ENCODE results near the gene CDH4. TPM values are rescaled to one million over a fixed set of nuclear protein-coding genes. Genes with fewer than 3 reads are reported as not detected.

The CDH4 gene
- total RNA-seq, 1 experiment from 2014 or later, result not detected

DNA sequence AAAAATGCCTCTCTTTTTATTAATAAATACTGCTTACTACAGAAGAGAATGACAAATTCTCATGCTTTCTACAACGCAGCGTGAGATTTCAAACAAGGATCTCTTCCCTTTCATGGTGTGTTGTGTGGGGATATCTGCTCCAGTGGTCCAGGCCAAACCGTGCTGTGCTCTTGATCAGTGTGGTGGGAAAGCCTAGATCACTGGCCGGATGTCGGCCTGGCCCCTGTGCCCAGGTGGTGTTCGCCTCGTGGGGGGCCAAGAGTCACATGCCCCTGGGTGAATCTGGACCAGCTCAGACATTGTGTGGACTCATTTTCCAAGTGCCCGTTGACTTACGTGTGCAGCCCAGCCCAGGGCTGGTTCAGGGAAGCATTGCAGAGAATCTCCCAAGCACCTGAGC is 4.3 kb downstream of the CDH4 start:
- Histone ChIP-seq H4K20me1 (ENCODE audit: insufficient read depth, low read depth, low read length) (no peaks in the 10 kb centered on the region), H3K27ac (ENCODE audit: low read length) (no peak overlapping the region), H3K79me2 (ENCODE audit: low read length) (no peaks in the 10 kb centered on the region), H3K9ac (ENCODE audit: low read length) (no peak overlapping the region), H3K9me2 (replicated peaks; ENCODE audit: insufficient read depth, low read length) (no peaks in the 10 kb centered on the region), H3K4me3 (ENCODE audit: low read length) (no peak overlapping the region), H3K4me2 (ENCODE audit: low read depth, low read length, poor library complexity, severe bottlenecking) (no peak overlapping the region), H3K9me3 (ENCODE audit: low read length) (no peaks in the 10 kb centered on the region), H3K4me1 (ENCODE audit: low read length) (no peaks in the 10 kb centered on the region), H3K27me3 (ENCODE audit: low read length) (no peaks in the 10 kb centered on the region), H2AFZ (ENCODE audit: low read length) (no peak overlapping the region), H3K36me3 (ENCODE audit: insufficient read depth, low read length) (no peaks in the 10 kb centered on the region)
- DNase-seq, result no peak

DNA sequence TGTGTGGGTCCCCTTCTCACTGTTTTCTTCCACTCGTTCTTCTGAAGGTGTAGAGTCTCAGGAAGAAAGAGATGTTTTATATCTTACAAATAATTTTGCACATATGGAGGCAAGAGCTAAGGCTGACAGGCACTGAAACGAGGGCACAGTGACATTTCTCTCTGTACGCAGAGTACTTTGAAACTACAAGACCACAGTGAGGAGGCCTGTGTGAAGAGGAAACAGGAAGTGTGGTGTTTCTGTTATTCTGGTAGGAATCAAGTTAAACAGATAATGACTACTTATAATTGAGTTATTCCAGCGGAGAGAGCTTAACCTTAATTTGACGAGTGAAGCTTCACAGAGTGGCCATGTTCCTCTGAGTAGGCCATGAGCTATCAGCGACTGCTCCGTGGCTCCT is 4.8 kb downstream of the CDH4 start:
- Histone ChIP-seq H3K4me1 (ENCODE audit: low read length) (no peaks in the 10 kb centered on the region), H3K79me2 (ENCODE audit: low read length) (no peaks in the 10 kb centered on the region), H3K36me3 (ENCODE audit: insufficient read depth, low read length) (no peaks in the 10 kb centered on the region), H3K4me3 (ENCODE audit: low read length) (no peak overlapping the region), H3K9ac (ENCODE audit: low read length) (no peak overlapping the region), H2AFZ (ENCODE audit: low read length) (no peak overlapping the region), H4K20me1 (ENCODE audit: insufficient read depth, low read depth, low read length) (no peaks in the 10 kb centered on the region), H3K9me2 (replicated peaks; ENCODE audit: insufficient read depth, low read length) (no peaks in the 10 kb centered on the region), H3K4me2 (ENCODE audit: low read depth, low read length, poor library complexity, severe bottlenecking) (no peak overlapping the region), H3K9me3 (ENCODE audit: low read length) (no peaks in the 10 kb centered on the region), H3K27ac (ENCODE audit: low read length) (no peak overlapping the region), H3K27me3 (ENCODE audit: low read length) (no peaks in the 10 kb centered on the region)
- no peak for DNase-seq

DNA sequence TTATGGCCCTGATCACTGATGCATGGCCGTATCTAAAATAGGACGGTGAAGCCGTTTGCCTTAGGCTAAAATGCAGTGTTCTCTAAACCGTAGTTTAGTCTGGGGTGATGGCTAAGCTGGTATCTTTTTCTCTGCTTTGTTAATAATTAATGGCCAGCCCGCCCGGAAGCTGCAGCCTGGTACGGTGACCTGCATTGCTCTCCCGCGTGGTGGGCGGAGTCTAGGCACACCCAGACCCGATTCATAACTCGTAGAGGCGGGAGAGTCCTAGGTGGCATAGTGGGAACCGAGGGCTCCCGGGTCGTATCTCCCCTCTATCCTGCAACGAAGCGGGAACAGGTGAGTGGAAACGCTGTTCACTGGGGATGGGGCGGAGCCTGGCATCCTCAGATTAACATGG is 5.5 kb downstream of the CDH4 start:
- H4K20me1 ChIP-seq (ENCODE audit: insufficient read depth, low read depth, low read length), result no peaks in the 10 kb centered on the region
- H3K9me3 ChIP-seq (ENCODE audit: low read length), result no peaks in the 10 kb centered on the region
- no peak overlapping the region for H3K4me2 ChIP-seq (ENCODE audit: low read depth, low read length, poor library complexity, severe bottlenecking)
- no peak overlapping the region for H3K9ac ChIP-seq (ENCODE audit: low read length)
- H3K27ac ChIP-seq (ENCODE audit: low read length), result no peak overlapping the region
- no peaks in the 10 kb centered on the region for H3K9me2 ChIP-seq (replicated peaks; ENCODE audit: insufficient read depth, low read length)
- no peaks in the 10 kb centered on the region for H3K79me2 ChIP-seq (ENCODE audit: low read length)
- no peak overlapping the region for H2AFZ ChIP-seq (ENCODE audit: low read length)
- H3K4me1 ChIP-seq (ENCODE audit: low read length), result no peaks in the 10 kb centered on the region
- DNase-seq, result no peak
- no peaks in the 10 kb centered on the region for H3K36me3 ChIP-seq (ENCODE audit: insufficient read depth, low read length)
- H3K4me3 ChIP-seq (ENCODE audit: low read length), result no peak overlapping the region
- H3K27me3 ChIP-seq (ENCODE audit: low read length), result no peaks in the 10 kb centered on the region

DNA sequence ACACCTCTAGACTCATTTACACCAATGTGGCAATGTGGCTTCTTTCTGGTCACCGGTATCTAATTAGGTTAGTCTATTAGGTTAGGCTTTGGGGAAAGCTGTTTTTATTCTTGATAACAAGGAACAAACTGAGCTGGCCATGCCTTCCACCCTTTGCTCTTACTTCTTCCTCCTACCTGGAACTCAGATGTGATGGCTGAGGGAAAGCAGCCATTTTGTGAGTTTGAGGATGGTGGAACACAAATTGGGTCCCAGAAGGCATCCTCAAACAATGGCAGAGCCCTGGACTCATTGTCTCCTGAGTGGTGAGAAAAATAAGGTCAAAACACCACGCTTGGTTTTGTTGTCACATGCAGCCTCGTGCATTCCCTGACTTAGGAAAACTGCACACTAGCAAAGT is 7.7 kb downstream of the CDH4 start:
- Histone ChIP-seq H3K9me2 (replicated peaks; ENCODE audit: insufficient read depth, low read length) (no peaks in the 10 kb centered on the region), H3K79me2 (ENCODE audit: low read length) (no peaks in the 10 kb centered on the region), H4K20me1 (ENCODE audit: insufficient read depth, low read depth, low read length) (no peaks in the 10 kb centered on the region), H3K27ac (ENCODE audit: low read length) (no peak overlapping the region), H2AFZ (ENCODE audit: low read length) (no peak overlapping the region), H3K4me3 (ENCODE audit: low read length) (no peak overlapping the region), H3K4me1 (ENCODE audit: low read length) (no peaks in the 10 kb centered on the region), H3K9ac (ENCODE audit: low read length) (no peak overlapping the region), H3K9me3 (ENCODE audit: low read length) (no peaks in the 10 kb centered on the region), H3K4me2 (ENCODE audit: low read depth, low read length, poor library complexity, severe bottlenecking) (no peak overlapping the region), H3K27me3 (ENCODE audit: low read length) (no peaks in the 10 kb centered on the region), H3K36me3 (ENCODE audit: insufficient read depth, low read length) (no peaks in the 10 kb centered on the region)
- DNase-seq, result no peak

DNA sequence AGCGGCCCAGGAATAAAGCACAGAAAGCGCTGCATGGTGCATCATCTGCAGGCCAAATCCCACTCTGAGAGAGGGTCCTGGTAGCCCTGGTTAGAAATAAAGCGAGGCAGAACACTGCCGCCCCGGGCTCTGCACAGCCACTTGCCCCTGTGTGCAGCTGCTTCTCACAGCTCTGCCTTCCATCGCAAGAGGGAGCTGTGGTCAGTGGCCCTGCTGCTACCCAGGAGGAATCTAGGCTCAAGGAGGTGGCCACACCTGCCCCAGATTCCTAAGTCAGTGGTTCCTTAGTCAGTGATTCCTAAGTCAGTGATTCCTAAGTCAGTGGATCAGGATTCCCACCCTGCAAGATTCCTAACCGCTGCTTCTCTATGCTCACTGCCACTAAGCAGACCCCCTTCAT is 8.8 kb downstream of the CDH4 start:
- Histone ChIP-seq H3K9me3 (ENCODE audit: low read length) (no peaks in the 10 kb centered on the region), H3K36me3 (ENCODE audit: insufficient read depth, low read length) (no peaks in the 10 kb centered on the region), H3K9ac (ENCODE audit: low read length) (no peak overlapping the region), H4K20me1 (ENCODE audit: insufficient read depth, low read depth, low read length) (no peaks in the 10 kb centered on the region), H3K4me2 (ENCODE audit: low read depth, low read length, poor library complexity, severe bottlenecking) (no peak overlapping the region), H3K4me3 (ENCODE audit: low read length) (no peak overlapping the region), H3K27ac (ENCODE audit: low read length) (no peak overlapping the region), H3K27me3 (ENCODE audit: low read length) (no peaks in the 10 kb centered on the region), H3K4me1 (ENCODE audit: low read length) (no peaks in the 10 kb centered on the region), H3K9me2 (replicated peaks; ENCODE audit: insufficient read depth, low read length) (no peaks in the 10 kb centered on the region), H2AFZ (ENCODE audit: low read length) (no peak overlapping the region), H3K79me2 (ENCODE audit: low read length) (no peaks in the 10 kb centered on the region)
- DNase-seq, result peak; percentile 42

DNA sequence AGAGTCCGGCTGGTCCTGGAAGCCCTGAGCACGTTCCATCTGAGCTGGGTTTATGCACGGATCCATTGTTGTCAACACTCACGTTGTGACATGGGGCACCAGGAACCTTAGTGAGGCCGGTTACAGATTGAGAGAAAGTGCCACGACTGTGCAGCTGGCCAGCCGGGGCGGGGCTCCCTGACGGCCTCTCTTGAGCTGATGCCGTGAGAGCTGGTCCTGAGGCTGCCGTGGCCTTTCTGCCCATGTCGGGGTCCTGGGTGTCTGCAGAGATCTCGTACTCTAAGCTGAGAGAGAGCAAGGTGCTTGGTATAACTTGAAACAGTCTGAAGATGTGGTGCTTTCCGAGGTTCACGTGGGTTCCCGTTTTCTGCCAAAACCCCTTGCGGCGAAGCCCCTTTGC is 10.0 kb downstream of the CDH4 start:
- H3K4me3 ChIP-seq (ENCODE audit: low read length), result no peak overlapping the region
- no peaks in the 10 kb centered on the region for H3K9me3 ChIP-seq (ENCODE audit: low read length)
- no peak overlapping the region for H3K4me2 ChIP-seq (ENCODE audit: low read depth, low read length, poor library complexity, severe bottlenecking)
- no peaks in the 10 kb centered on the region for H3K36me3 ChIP-seq (ENCODE audit: insufficient read depth, low read length)
- no peak overlapping the region for H3K27ac ChIP-seq (ENCODE audit: low read length)
- H3K79me2 ChIP-seq (ENCODE audit: low read length), result no peaks in the 10 kb centered on the region
- H3K9me2 ChIP-seq (replicated peaks; ENCODE audit: insufficient read depth, low read length), result no peaks in the 10 kb centered on the region
- H3K27me3 ChIP-seq (ENCODE audit: low read length), result no peaks in the 10 kb centered on the region
- no peaks in the 10 kb centered on the region for H4K20me1 ChIP-seq (ENCODE audit: insufficient read depth, low read depth, low read length)
- H3K4me1 ChIP-seq (ENCODE audit: low read length), result no peaks in the 10 kb centered on the region
- DNase-seq, result no peak
- no peak overlapping the region for H2AFZ ChIP-seq (ENCODE audit: low read length)
- no peak overlapping the region for H3K9ac ChIP-seq (ENCODE audit: low read length)

DNA sequence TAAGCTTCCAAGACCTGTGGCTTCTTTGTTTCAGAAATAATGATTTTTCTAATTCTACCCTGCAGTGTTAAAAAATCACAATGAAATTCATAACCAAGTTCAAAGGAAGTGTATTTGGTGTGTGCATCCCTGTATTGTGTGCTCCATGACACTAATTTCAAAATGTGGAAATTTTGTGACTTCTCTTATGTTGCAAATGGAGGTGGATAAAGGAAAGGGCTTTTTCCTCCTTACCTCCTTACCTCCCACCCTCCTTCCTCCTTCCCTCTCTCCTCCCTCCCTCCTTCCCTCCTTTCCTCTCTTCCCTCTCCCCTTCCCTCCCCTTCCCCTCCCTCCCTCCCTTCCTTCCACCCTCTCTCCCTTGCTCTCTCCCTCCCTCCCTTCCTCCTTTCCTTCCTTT is 10.5 kb downstream of the CDH4 start:
- no peak overlapping the region for H2AFZ ChIP-seq (ENCODE audit: low read length)
- no peak overlapping the region for H3K27ac ChIP-seq (ENCODE audit: low read length)
- H3K4me3 ChIP-seq (ENCODE audit: low read length), result no peak overlapping the region
- no peaks in the 10 kb centered on the region for H4K20me1 ChIP-seq (ENCODE audit: insufficient read depth, low read depth, low read length)
- H3K36me3 ChIP-seq (ENCODE audit: insufficient read depth, low read length), result no peaks in the 10 kb centered on the region
- H3K79me2 ChIP-seq (ENCODE audit: low read length), result no peaks in the 10 kb centered on the region
- no peaks in the 10 kb centered on the region for H3K9me2 ChIP-seq (replicated peaks; ENCODE audit: insufficient read depth, low read length)
- H3K4me2 ChIP-seq (ENCODE audit: low read depth, low read length, poor library complexity, severe bottlenecking), result no peak overlapping the region
- no peak overlapping the region for H3K9ac ChIP-seq (ENCODE audit: low read length)
- H3K4me1 ChIP-seq (ENCODE audit: low read length), result no peaks in the 10 kb centered on the region
- H3K27me3 ChIP-seq (ENCODE audit: low read length), result no peaks in the 10 kb centered on the region
- H3K9me3 ChIP-seq (ENCODE audit: low read length), result no peaks in the 10 kb centered on the region
- no peak for DNase-seq

DNA sequence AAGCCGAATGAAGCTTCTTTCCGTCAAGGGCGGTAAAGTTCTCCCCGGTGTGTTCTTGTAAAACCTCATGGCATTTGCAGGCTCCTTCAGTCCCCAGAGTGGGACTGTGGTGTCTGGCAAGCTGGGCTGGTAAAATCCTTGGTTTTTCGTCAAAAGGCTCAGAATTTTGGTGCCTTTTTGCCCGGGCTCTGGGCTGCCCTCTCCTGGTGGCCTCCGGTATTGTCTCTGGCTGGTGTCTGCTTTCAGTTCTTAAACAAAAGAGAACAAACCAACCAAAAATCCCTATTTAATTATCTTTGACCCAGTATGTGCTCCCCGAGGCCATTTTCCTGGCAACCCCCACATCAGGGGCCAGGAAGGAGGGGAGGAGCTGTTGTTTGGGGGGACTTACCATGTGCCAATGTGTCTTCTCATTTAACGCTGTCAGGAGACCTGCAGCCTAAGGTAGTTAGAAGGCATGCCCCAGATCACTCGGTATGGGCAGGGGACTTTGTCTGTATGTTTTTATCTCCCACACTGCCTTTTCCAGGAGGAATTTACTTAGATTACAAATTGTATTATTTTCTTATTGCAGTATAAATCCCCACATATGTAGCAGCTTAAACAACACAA is 11.1 kb downstream of the CDH4 start:
- Histone ChIP-seq H3K79me2 (ENCODE audit: low read length) (no peaks in the 10 kb centered on the region), H3K4me3 (ENCODE audit: low read length) (no peak overlapping the region), H3K36me3 (ENCODE audit: insufficient read depth, low read length) (no peaks in the 10 kb centered on the region), H2AFZ (ENCODE audit: low read length) (no peak overlapping the region), H3K27me3 (ENCODE audit: low read length) (no peaks in the 10 kb centered on the region), H3K9me3 (ENCODE audit: low read length) (no peaks in the 10 kb centered on the region), H3K9me2 (replicated peaks; ENCODE audit: insufficient read depth, low read length) (no peaks in the 10 kb centered on the region), H3K9ac (ENCODE audit: low read length) (no peak overlapping the region), H3K4me2 (ENCODE audit: low read depth, low read length, poor library complexity, severe bottlenecking) (no peak overlapping the region), H4K20me1 (ENCODE audit: insufficient read depth, low read depth, low read length) (no peaks in the 10 kb centered on the region), H3K4me1 (ENCODE audit: low read length) (no peaks in the 10 kb centered on the region), H3K27ac (ENCODE audit: low read length) (no peak overlapping the region)
- peak; percentile 66 for DNase-seq

DNA sequence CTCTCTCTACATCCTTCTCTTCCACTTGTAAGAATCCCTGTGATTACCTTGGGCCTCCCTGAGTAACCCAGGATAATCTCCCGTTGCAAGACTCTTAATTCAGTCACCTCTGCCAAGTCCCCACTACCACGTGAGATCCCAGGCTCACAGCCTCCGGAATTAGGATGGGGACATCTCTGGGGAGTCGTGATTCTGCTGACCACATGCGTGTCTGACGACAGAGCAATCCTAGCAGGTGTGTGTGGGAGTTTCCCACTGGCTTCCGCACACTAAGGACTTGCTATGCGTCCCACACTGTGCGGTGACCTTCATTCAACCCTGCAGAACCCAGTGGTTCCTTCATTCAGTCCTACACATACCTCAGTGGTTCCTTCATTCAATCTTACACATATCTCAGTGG is 11.9 kb downstream of the CDH4 start:
- Histone ChIP-seq H3K36me3 (ENCODE audit: insufficient read depth, low read length) (no peaks in the 10 kb centered on the region), H3K4me2 (ENCODE audit: low read depth, low read length, poor library complexity, severe bottlenecking) (no peak overlapping the region), H3K27ac (ENCODE audit: low read length) (no peak overlapping the region), H4K20me1 (ENCODE audit: insufficient read depth, low read depth, low read length) (no peaks in the 10 kb centered on the region), H3K27me3 (ENCODE audit: low read length) (no peaks in the 10 kb centered on the region), H3K9me3 (ENCODE audit: low read length) (no peaks in the 10 kb centered on the region), H3K79me2 (ENCODE audit: low read length) (no peaks in the 10 kb centered on the region), H3K4me1 (ENCODE audit: low read length) (no peaks in the 10 kb centered on the region), H3K4me3 (ENCODE audit: low read length) (no peak overlapping the region), H3K9ac (ENCODE audit: low read length) (no peak overlapping the region), H3K9me2 (replicated peaks; ENCODE audit: insufficient read depth, low read length) (no peaks in the 10 kb centered on the region), H2AFZ (ENCODE audit: low read length) (no peak overlapping the region)
- no peak for DNase-seq

All from Karpas-422 (cell line).